K562 (cell line): ENCODE data around the gene DCHS2. TPM values are rescaled to one million over a fixed set of nuclear protein-coding genes. Genes with fewer than 3 reads are reported as not detected.

Experiments
- ATAC-seq: fragments of 200-7000 bp; cut with Tn5 transposase; 3 replicates; pipeline ENCODE4 v1.9.1; 2020; ENCODE audit warnings: moderate library complexity
- BruUV-seq: library from RNA; stranded (reverse); fragments of 400-500 nt; replicated peaks from 2 replicates; lab custom pipeline; 2021; lab: Mats Ljungman, UMichigan
- CTCF ChIA-PET: fragments of 300-600 bp; formaldehyde crosslinking; extraction: SDS; loops from one replicate; lab custom pipeline; 2021; ENCODE audit warnings: low intra/inter-chr PET ratio; lab: Yijun Ruan, JAX
- POLR2A ChIA-PET: fragments of 300-600, 350-650 bp; sonication (Branson Sonifier 250); formaldehyde crosslinking; extraction: SDS; loops from one replicate; lab custom pipeline; 2021; ENCODE audit warnings: antibody characterized with exemption, inconsistent platforms; lab: Yijun Ruan, JAX
- DNase-seq, 4 experiments: peaks; one replicate each; pipeline versions ENCODE4 v3.0.0 to v3.0.0-alpha.2; 2011 to 2018; ENCODE audit warnings: low spot score in 3 of 4, mixed read lengths in 3 of 4; ENCODE audit errors: extremely low read depth in 1 of 4
- FAIRE-seq: peaks from 2 replicates; lab custom pipeline; 2011; peaks lifted over from hg19 to GRCh38; lab: Jason Lieb, UNC
- H2AFZ ChIP-seq: 2 replicates; pipeline ENCODE4 v1.6.0; 2011; ENCODE audit warnings: low read depth, low read length, control low read depth, inconsistent platforms
- H3K27ac ChIP-seq: fragments of 200-600 bp; 3 replicates; pipeline ENCODE4 v1.8.0; 2011; ENCODE audit warnings: low read depth, mild to moderate bottlenecking, control low read depth, inconsistent platforms, low read length, moderate library complexity, mixed read lengths; ENCODE audit errors: extremely low read depth
- H3K27me3 ChIP-seq, 2 experiments: fragments of 300-600 bp in 1 of 2; 2 replicates in 1 of 2; 3 replicates in 1 of 2; pipeline versions ENCODE4 v1.6.0 to v1.8.0; 2011; ENCODE audit warnings: inconsistent platforms in 2 of 2, low read length in 2 of 2, mild to moderate bottlenecking in 1 of 2, mixed read lengths in 1 of 2, moderate library complexity in 1 of 2; ENCODE audit not compliant: control insufficient read depth in 2 of 2, insufficient read depth in 2 of 2
- H3K36me3 ChIP-seq: fragments of 300-600 bp; 3 replicates; pipeline ENCODE4 v1.8.0; 2011; ENCODE audit warnings: mild to moderate bottlenecking, low read length, inconsistent platforms; ENCODE audit not compliant: control insufficient read depth, insufficient read depth
- H3K4me1 ChIP-seq, 2 experiments: fragments of 200-600 bp in 1 of 2; replicated peaks in 1 of 2; 2 replicates in 1 of 2; 3 replicates in 1 of 2; pipeline versions ENCODE4 v1.5.1 to v1.8.0; 2011; ENCODE audit warnings: inconsistent platforms in 2 of 2, low read length in 2 of 2, mild to moderate bottlenecking in 1 of 2, mixed read lengths in 1 of 2, moderate library complexity in 1 of 2; ENCODE audit not compliant: control insufficient read depth in 2 of 2, insufficient read depth in 2 of 2
- H3K4me2 ChIP-seq: 2 replicates; pipeline ENCODE4 v1.6.1; 2011; ENCODE audit warnings: low read length, control low read depth, inconsistent platforms, mixed read lengths; ENCODE audit not compliant: insufficient read depth
- H3K4me3 ChIP-seq: fragments of 200-600 bp; sonication (generic), shearing (Covaris generic); 2 replicates; pipeline ENCODE4 v1.5.1; 2016; ENCODE audit warnings: control low read depth, inconsistent platforms
- H3K79me2 ChIP-seq: fragments of 200-600 bp; 3 replicates; pipeline ENCODE4 v1.8.0; 2011; ENCODE audit warnings: low read length, inconsistent platforms; ENCODE audit not compliant: control insufficient read depth, insufficient read depth
- H3K9ac ChIP-seq, 2 experiments: 2 replicates each; pipeline versions ENCODE4 v1.6.0 to v1.6.1; 2011; ENCODE audit warnings: low read depth in 2 of 2, low read length in 2 of 2, control low read depth in 1 of 2, inconsistent platforms in 1 of 2, mild to moderate bottlenecking in 1 of 2, mixed read lengths in 1 of 2; ENCODE audit not compliant: insufficient read depth in 1 of 2
- H3K9me1 ChIP-seq: one replicate; pipeline ENCODE4 v1.6.0; 2011; ENCODE audit warnings: inconsistent platforms, mild to moderate bottlenecking, low read length, moderate library complexity; ENCODE audit not compliant: control insufficient read depth, insufficient read depth
- H3K9me3 ChIP-seq: replicated peaks from 2 replicates; pipeline ENCODE4 v1.5.1; 2011; ENCODE audit warnings: low read depth, low read length, inconsistent platforms; ENCODE audit not compliant: control insufficient read depth, insufficient read depth
- H4K20me1 ChIP-seq: replicated peaks from 2 replicates; pipeline ENCODE4 v1.6.1; 2011; ENCODE audit warnings: low read length, inconsistent platforms, mixed read lengths; ENCODE audit not compliant: control insufficient read depth, insufficient read depth
- KDM4B ChIP-seq, 2 experiments: fragments of 450-650 bp in 1 of 2; sonication (generic) in 1 of 2; IDR thresholded peaks; 2 replicates each; pipeline ENCODE4 v1.6.1; 2016 to 2017; ENCODE audit warnings: borderline replicate concordance in 2 of 2, antibody characterized with exemption in 1 of 2, low read depth in 1 of 2, mild to moderate bottlenecking in 1 of 2
- WGBS: fragments of 100-300 bp; shearing (Covaris generic); methylation state at CpG from one replicate; pipeline ENCODE4 v1.1.6; 2016; ENCODE audit warnings: low coverage, mixed read lengths; ENCODE audit not compliant: insufficient coverage; ENCODE audit errors: missing lambda C conversion rate; 5-methylcytosine and 5-hydroxymethylcytosine counted together
- in situ Hi-C: fragments of 300-500 bp; cut with MboI; formaldehyde crosslinking; loops from 4 replicates; pipeline ENCODE4 v1.15.0; 2018; ENCODE audit warnings: inconsistent platforms, mixed read lengths
- intact Hi-C: fragments of 100-400 bp; cut with micrococcal nuclease; formaldehyde crosslinking; loops from 2 replicates; pipeline ENCODE4 v1.14.2; 2022
- polyA plus RNA-seq, 8 experiments: library from polyadenylated mRNA; depleted of rRNA in 4 of 8; stranded (reverse) in 5 of 8; unstranded in 3 of 8; fragments of >200 nt; fragmentation: Nextera tagmentation in 2 of 8; fragmentation: Illumina TruSeq in 1 of 8; extraction: Ambion mirVana in 2 of 8; extraction: Trizol in 1 of 8; gene quantifications; 2 replicates each; pipeline versions ENCODE4 v1.2.1 to v1.2.3, GENCODE V29; 2011 to 2014; ENCODE audit warnings: inconsistent platforms in 1 of 8, missing spikeins in 1 of 8
- total RNA-seq, 7 experiments: library from RNA; depleted of rRNA in 6 of 7; stranded (reverse); fragments of >200 nt in 6 of 7; fragmentation: Illumina TruSeq in 2 of 7; extraction: Trizol in 2 of 7; gene quantifications; 2 replicates each; pipeline versions ENCODE4 v1.2.1 to v1.2.3, GENCODE V29; 2011 to 2021; ENCODE audit warnings: low replicate concordance in 1 of 7
- TF ChIP-seq, protein P1 (sequence below): fragments of 450-650 bp; IDR thresholded peaks from 2 replicates; pipeline ENCODE4 v1.6.1; 2016; ENCODE audit warnings: missing biosample characterization, missing genetic modification characterization

DCHS2 gene
- total and polyA plus RNA-seq, 9 of the 15 experiments (the other 6 are each of a cell fraction or from before 2014, with no cell fraction given): 0.49 to 7.1 (median 5.3) TPM

DNA sequence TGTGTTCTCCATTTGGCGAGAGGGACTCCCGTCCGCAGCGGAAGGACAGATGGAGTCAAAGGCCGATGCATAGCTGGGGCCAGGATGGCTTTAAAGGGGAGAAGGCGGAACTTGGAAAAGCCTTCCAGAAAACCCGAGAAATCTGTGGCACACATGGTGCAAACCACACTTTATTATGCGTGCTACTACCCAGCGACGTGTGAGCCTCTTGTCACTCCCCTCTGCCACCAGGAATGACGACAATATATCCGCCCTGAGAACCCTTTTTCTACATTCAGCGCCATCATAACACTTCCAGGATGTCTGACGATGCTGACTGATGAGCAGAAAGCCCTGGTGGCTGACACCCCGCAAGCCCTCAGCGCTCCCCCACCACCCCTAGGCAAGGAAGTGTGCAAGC, 689 bp upstream of the DCHS2 start:
- Histone ChIP-seq H3K79me2 (no peaks in the 10 kb centered on the region; the same call in 2 of the 3 replicates), H4K20me1 (no peaks in the 10 kb centered on the region)
- intact Hi-C loops: no loop called here

More for the DNA sequence above, 689 bp upstream of the DCHS2 start:
- TF ChIP-seq, protein P1, sequence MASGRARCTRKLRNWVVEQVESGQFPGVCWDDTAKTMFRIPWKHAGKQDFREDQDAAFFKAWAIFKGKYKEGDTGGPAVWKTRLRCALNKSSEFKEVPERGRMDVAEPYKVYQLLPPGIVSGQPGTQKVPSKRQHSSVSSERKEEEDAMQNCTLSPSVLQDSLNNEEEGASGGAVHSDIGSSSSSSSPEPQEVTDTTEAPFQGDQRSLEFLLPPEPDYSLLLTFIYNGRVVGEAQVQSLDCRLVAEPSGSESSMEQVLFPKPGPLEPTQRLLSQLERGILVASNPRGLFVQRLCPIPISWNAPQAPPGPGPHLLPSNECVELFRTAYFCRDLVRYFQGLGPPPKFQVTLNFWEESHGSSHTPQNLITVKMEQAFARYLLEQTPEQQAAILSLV (tag): no peak
- TF ChIP-seq KDM4B (IDR thresholded peaks at IDR 0.05; ENCODE audit: borderline replicate concordance in 2 of 2, low read depth in 1 of 2): 0 out of 4 replicates have a peak, but pooled peaks of 1 of the 2 experiments have one; percentile 18
- no peak overlapping the region for H3K27ac ChIP-seq
- H3K27me3 ChIP-seq: no peaks in the 10 kb centered on the region
- H3K4me2 ChIP-seq: peak overlapping the region; percentile 72
- peak overlapping the region; percentile 30 for H3K4me3 ChIP-seq
- FAIRE-seq (no peak), ATAC-seq (no peak), DNase-seq (no peak)
- POLR2A ChIA-PET: no interaction called here
- no peaks in the 10 kb centered on the region; the same call in 1 of the 2 replicates for H3K9me3 ChIP-seq
- in situ Hi-C loops: no loop called here
- peaks cover 3 to 22% of the 10 kb centered on the region in 2 experiments; a peak in 3 of 5 replicates for H3K4me1 ChIP-seq
- H3K36me3 ChIP-seq: no peaks in the 10 kb centered on the region
- no peaks in the 10 kb centered on the region for H3K9me1 ChIP-seq
- WGBS: 44% methylated on average over 15 of the region's 16 CpGs
- peak overlapping the region; percentile 86 for H2AFZ ChIP-seq
- no TSS peak for BruUV-seq
- H3K9ac ChIP-seq: peak overlapping the region in 1 of 2 experiments; percentile 89; a peak in 2 of 4 replicates
- CTCF ChIA-PET: no interaction called here
